NCI-H1436 treated with DMSO at 0.1 percent for 48 hours (cell line): ENCODE measurements around the gene EIF5A.

Source experiments
- DNase-seq: peaks from one replicate; lab custom pipeline; 2025; lab: John Stamatoyannopoulos, UW

The EIF5A gene

DNA sequence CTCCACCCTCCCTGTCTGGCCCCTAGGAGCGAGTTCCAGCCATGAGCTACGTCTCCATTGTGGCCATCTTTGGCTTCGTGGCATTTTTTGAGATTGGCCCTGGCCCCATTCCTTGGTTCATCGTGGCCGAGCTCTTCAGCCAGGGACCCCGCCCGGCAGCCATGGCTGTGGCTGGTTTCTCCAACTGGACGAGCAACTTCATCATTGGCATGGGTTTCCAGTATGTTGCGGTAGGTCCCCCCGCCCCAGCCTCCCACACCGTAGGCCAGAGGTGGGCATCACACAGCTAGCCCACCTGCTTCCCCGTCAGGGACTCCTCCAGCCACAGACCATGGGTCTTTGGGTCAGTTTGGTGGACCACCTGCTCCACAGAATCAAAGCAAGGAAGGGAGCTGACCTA, 21.7 kb upstream of the EIF5A start:
- no peak for DNase-seq

DNA sequence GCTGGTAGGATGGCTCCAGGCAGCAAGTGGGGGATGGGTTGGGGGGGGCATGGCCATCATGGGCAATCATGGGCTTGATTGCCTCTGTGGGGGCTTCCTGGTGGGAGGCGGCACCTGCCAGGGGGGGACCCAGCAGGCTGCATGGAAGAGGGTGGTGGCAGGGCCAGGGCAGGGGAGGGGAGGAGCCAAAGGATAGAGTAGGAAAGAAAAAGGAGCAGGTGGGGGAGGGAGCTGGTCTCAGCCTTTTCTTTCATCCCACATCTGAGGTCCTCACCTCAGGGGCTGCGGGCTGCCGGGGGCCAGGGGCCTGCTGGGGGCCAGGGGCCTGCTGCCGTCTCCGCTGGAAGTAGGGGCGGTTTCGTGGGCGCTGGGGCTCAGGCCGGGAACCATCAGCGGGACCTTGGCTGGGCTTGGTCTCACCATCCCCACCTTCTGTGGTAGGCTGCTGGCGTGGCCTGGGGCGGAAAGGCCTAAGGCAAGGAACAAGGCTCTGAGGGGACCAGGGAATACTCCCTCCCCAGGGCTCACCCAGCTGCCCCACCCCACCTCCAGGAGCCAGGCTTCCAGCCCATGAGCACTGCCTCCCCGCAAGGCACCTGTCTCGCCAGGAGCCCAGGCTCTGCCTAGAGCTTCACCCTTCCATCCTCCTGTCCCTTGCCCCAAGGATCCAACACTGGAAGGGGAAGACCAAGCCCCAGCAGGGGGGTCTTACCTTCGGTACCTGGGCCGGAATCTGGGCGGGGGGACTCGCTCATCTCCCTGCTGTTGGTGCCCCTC, 18.0 kb upstream of the EIF5A start:
- DNase-seq = no peak

DNA sequence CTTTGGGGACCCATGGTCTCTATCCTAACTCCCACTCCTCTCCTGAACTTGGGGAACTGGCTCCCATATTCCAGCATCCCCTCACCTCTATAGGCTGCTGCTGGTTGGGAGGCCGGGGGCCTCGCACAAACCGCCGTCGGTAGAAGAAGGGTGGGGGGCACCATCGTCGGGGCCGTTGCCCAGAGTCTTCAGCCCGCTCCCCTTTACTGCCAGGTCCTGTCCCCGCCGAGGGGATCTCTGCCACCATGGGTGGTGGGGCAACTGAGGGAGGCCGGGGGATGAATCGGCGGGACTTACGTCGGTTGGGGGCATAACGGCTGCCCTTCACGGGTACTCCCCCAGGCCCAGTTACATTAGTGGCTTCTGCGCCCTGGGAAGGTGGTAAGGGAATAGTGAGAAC, 17.3 kb upstream of the EIF5A start:
- DNase-seq = no peak

DNA sequence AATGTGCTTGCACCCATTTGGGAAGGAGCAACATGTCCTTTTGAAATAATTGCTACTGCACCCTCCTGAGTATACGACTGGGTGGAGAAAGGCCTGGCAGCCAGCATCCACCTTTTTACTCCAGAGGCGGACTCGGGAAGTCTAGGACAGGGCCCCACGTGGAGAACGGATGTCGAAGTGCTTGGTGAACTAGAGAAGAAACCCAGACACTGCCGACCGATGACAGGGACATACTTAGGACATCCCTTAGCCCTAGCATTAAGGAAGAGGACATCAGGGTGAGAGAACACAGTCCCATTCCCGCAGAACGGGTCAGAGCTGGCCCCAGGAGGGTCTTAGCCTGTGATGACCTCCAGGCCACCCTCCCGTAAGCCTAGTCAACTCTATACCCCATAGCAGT, 16.7 kb upstream of the EIF5A start:
- no peak for DNase-seq

DNA sequence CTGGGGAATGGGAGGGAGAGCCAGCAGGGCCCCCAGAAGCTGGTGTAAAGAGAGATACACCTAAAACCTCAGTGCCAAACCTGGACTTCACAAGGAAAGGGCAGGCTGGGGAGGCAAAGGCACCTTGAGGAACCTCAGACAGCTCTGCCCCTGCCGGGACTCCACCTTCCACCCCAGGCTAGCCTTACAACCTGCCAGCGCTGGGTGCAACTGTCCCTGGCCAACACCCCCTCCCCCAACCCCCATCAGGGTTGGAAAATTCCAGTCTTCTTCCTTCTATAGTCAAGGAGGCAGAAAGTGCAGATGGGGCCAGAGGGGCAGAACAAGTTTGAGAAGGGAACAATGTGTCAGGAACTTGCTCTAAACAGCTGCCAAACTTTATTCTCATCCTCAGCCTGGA, 15.2 kb upstream of the EIF5A start:
- DNase-seq = no peak

DNA sequence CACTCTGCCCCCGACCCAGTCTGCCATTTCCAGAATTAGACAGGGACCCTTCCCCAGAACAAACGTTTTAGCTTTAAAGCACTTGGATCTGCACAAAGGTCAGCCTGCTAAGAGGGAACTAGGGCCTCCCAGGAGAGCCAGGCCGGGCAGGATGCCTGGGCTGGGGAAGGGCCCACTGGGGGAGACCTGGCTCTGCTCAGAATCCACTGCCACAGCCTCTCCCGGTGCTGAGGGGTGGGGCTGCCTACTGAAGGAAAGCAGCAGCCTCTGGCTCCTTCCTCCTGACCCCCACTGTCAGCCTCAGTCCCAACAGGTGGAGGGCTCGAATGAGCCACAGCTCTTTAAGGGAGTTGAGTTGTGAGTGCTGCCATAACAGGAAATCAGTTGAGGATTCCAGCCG, 14.7 kb upstream of the EIF5A start:
- DNase-seq = no peak

DNA sequence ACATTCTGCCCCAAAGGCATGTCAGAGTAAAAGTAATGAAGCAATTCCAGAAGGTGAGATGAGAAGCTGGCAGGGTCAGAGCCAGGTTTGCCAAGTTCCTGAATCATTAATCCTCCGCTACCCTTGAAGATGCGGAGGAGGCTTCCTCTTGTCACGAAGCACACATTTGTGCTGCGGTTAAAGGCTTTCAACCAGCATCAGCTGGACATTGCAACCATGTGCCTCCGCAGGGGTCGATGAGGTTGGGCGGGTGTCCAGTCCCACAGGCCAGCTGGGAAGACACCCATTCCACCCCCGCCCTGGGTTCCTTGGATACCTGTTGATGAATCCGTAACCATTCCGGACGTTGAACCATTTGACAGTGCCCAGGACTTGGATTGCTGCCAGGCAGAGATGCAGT, 14.3 kb upstream of the EIF5A start:
- no peak for DNase-seq

DNA sequence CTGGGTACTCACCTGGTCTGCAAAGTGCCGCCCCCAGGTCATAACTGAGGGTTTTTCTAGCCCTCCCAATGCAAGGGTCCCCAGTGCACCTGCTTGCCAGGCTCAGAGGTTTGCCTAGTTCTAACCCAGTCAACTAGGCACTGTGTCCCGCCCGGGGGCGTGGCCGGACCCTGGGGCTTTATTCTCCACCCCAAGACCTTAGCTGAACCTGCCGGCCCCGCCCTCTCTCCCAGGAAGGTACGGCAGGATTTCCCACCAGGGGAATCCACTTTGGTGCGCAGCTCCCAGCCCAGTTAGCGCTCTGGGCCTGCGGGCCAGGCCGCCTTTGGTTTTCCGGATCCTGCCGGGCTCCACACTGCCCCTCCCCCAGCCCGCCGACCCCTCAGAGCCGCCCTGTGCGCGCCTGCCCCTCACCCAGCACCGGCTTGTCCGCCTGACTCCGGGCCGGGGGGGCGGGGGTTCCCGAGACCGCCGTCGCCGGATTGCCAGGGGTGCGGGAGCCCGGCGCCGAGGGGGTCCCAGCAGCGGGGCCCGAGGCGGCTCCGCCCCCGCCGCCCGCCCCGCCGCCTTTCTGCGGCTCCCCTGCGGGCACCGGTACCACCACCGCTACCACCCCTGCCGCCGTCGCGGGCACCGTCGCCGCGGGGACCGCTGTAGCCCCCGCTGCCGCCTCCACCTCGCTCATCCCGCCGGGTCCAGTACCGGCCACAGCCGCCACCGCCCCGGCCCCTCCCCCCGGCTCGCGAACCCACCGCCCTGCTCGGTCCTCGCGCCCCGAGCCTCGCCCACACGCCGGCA, 13.4 kb upstream of the EIF5A start:
- DNase-seq = no peak

DNA sequence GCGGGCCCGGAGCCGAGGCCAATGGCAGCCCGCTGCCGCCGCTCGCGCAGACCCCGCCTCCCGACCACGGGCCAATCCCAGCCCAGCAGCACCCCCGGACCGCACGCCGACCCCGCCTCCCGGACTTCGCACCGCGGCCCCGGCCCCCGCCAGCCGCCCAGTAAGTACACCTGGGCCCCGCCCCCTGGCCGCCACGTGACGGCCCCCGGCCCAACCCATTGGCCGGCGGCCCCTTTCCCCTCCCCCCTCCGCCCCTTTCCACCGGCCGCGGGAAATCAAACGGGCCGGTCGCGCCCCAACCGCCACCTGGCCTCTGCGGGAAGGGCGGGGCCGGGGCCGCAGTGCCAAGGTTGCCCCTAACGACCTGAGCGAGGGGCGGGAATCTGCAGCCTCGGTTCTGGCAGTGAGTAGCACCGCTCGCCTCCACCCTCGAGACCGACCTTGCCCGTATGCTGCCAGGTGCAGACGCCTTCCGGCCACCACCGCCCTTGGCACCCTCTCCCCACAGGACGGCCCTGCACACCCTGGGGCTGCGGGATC, 12.7 kb upstream of the EIF5A start, which contains the start of gene YBX2:
YBX2 (minus strand) TSS at position 26 of the 540 bp plus-strand sequence. CDS start 139 bp downstream, outside the sequence.
- DNase-seq = no peak

DNA sequence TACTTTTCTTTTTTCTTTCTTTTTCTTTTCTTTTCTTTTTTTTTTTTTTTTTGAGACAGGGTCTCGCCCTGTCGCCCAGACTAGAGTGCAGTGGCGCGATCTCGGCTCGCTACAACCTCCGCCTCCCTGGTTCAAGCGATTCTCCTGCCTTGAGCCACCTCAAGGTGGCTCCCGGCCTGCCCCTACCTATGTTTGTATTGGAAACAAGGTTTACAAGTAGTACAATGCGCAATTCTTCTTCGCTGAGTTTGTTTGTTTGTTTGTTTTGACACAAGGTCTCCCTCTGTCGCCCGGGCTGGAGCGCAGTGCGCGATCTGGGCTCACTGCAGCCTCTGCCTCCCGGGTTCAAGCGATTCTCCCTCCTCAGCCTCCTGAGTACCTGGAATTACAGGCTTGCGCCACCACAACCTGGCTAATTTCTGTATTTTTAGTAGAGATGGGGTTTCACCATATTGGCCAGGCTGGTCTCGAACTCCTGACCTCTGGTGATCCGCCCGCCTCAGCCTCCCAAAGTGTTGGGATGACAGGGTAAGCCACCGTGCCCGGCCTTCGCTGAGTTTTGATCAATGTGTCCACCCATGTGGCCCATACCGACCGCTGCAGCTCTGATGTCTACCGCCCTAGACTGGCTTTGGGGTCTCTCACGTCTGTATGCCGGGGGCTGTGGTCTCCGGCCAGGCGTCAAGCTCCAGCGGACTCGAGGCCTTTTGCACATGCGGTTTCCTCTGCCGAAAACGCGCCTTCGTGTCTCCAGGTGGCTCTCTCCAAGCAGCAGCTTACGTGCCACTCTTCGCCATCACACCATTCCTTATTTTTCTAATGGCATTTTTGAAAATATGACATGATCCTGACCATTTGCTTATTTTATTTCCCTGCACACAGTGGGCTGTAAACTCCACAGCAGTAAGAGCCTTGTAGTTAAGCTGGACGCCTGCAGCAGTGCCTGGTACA, 11.9 kb upstream of the EIF5A start:
- DNase-seq = no peak

DNA sequence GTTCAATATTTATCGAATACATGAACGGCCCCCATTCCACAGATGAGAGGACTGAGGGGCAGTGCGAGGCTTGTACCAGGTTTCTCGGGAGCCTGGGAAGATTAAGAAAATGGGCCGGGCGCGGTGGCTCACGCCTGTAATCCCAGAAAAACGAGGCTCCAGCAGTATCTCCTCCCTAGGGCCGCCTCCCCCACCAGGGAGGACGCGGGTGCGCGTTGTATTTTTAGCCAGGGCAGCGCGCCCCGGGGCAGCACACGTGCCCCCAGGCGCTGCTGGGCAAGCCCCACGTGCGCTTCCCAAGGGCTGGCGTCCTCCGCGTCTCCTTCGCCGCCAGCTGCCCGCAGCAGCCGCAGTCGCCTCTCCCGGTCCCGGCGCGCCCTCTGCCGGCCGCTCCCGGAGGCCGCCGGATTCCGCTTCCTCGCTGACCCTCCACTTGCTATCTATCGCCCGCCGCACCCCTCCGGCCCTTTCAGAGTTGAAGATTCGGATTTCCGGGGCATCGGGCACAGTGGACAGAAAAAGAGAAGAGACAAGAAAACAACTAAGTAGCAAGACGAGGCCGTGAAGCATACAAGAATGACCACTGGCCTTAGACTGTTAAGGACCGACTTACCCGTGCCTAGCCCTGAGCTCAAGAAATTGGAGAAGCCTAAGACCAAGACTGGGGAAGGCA, 11.1 kb upstream of the EIF5A start:
- DNase-seq = no peak

DNA sequence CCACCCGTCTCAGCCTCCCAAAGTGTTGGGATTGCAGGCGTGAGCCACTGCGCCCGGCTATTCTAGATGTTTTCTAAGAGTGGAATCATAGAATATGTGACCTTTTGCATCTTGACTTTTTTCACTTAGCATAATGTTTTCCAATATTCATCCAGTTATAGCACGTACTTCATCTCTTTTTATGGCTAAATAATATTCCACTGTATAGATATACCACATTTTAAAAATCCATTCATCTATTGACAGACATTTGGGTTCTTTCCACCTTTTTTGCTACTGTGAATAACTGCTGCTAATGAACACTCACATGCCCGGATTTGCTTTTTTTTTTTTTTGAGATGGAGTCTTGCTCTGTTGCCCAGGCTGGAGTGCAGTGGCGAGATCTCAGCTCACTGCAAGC, 3.2 kb upstream of the EIF5A start:
- no peak for DNase-seq

DNA sequence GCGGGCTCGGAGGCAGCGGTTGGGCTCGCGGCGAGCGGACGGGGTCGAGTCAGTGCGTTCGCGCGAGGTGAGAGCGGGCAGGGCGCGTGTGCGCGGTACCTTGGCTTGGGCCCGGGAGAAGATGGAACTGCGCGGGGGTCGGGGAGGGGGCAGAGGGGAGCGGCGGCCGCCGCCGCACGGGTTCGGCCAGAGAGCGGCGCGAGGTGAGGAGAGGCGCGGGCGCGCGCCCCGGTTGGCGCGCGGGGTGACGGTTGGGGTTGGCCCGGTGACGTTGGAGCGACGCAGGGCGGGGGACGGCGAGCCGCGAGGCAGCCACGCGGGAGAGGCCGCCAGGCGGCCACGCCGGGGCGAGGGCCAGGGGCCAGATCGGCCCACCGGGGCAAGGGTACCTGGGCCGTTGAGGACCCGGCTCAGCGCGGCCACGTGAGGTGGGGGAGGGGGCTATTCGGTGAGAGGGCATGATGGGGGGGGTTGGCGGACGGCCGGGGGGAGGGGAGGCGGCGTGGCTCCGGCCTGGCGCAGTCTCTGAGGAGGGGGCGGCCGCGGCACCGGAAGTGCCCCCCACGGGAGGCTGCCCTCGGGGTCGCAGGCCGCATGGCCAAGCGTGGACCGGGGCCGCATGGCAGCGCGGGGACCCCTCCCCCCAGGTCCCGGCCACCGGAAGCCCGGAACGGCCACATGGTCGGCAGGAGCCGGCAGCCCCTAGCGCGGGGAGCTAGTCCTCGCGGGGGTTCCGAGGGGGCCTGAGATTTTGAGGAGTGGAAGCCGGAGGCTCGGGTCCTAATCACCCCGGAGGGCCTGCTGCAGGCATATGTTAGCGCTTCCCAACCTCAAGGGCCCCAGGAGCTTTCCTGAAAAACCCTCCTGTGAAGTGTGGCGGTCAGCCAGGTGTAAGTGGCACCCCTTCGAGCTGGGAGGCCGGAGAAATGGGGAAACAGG, 527 bp downstream of the EIF5A start:
- no peak for DNase-seq

DNA sequence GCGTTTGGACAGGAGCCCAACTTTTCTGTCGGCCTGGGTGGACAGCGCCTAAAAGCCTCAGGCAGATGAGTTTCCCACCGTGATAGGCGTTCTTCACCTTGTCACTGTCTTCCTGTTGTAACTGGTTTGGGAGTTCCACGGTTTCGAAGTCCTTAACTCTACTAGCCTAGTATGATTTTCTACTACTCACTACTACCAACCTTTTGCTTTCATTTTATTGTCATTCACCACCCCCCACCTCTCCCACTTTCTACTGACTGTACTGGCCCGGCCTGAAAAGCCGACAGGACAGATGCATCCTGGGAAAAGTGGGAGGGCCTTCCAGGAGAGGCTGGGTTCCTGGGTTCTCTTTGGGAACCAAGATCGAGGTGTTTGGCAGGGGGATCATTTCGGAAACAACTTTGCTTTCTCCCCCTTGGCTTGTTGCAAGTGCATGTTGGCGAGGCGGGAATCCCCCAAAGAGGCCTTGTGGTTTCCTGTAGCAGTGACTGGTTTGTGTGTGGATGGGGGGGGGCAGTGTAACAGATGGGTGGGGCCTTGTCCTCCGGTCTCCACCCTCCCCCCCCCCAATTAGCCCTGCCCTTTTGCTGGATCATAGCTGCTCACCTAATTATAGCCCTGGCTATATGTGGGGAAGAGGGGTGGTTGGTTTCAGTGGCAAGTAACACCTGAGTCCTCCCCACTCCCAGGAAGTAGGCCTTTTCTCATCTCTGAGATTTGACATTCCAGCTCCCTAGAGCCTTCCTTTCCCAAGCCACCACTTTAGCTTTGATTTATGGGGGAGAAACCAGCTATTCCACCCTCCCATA, 1.4 kb downstream of the EIF5A start:
- DNase-seq = peak; percentile 28

DNA sequence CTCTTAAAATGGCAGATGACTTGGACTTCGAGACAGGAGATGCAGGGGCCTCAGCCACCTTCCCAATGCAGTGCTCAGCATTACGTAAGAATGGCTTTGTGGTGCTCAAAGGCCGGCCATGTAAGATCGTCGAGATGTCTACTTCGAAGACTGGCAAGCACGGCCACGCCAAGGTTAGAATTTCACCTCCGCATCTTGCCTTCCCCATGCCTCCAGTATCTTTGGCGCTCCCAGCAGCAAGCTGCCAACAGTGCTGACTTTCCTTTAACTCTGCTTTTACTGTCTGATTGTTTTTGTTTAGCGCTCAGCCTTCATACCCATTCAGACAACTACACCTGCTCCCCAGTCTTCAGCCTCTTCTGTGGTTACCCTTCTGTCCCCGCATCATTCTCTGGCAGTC, 2.2 kb downstream of the EIF5A start:
- DNase-seq = no peak

DNA sequence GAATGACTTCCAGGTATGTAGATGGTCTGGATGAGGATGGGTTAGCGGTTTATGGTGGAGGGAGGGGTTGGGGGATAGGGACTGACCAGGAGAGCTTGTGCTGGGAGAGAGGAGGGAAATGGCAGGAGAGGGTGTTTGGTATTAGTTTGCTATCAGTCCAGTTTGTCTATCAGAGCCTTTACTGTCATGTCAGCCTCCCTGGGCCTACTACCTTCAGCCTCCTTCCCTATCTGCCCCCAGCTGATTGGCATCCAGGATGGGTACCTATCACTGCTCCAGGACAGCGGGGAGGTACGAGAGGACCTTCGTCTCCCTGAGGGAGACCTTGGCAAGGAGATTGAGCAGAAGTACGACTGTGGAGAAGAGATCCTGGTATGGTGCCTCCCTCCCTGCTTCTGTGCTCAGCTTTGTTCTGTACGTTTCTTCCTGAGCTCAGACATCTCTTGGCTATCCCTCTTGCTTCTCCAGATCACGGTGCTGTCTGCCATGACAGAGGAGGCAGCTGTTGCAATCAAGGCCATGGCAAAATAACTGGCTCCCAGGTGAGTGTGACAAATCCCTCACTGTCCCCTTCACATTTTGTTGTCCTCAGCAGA, 3.8 kb downstream of the EIF5A start:
- DNase-seq = no peak

DNA sequence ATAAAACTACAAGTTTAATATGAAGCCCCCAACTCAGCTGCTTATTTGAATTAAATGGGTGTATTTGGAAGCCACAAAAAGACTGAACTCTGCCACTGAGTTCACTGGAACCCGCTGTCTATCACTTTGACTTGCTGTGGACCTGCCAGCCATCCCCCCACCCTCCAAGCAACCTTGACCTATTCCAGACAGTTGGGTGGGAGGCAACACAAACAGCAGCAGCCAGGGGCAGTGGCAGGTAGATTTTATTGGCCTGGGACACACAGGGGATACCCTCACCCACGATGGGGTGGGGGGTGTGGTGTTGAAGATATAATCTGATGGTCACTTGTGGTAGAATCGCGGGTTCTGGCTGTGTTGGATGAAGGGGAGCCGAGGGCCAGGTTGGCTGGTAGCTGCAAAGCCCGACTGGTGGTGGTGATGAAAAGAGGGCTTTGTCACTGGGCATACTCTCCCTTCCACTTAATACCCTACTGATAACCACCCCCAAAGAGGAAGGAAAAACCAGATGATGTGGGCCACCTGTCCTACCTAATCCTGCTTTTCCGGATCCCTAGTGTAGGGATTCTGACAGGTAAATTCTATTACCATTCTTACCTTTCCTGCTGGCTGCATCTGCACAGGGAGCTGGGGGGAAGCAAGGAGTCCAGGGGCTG, 5.1 kb downstream of the EIF5A start:
- no peak for DNase-seq

DNA sequence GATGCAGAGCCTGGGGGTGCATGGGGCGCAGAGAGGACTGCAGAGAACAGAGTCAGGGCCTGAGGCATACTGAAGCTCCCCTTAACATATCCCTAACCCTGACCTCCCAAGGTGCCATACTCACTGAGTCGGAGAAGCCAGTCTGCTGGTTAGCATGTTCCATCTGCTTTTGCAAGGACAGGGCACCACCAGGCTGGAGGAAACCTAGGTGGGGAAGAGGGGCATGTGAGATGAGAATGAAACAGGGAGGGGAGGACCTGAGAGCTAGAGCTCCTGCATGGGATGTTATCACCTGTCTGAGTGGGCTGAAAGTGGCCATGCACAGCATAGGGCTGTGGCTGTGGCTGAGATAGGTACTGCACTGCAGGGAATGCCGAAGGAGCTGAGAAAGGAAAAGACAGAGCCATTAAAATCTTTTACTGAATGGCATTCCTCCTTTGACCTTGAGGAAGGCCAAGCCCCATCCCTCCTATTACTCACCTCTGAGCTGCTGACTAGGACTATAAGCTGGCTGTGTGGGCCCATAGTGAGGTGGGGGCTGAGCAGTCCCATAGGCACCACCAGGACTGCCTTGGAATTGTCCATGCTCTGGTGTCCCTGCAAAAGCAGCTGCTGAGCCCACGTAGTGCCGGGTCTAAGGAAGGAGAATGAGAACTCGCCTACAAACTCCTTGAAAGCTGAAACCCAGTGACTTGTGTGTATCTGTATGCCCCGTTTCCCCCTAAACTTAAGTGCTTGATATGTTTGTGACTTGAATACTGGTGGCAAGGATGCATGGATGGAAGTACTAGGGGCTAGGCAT, 5.9 kb downstream of the EIF5A start:
- DNase-seq = no peak
